Stimulated activated CD8-positive, alpha-beta memory T cell treated with anti-CD3 and anti-CD28 coated beads, Interleukin-4, amount 100 ng/mL, for 24 hours (primary cell): ENCODE data around the gene MRPL42.
"Not testable (repeated sequence)": the region's sequence is repeated elsewhere in the genome, so short reads cannot be mapped to it uniquely, and the experiment has no call there.

ENCODE experiments used
- DNase-seq: peaks from one replicate; pipeline ENCODE4 v3.0.0-alpha.2; 2020; ENCODE audit warnings: low read depth

The MRPL42 gene

GRCh38 chr12:93447555-93448290, 19.6 kb upstream of the MRPL42 start:
- no peak for DNase-seq

DNA sequence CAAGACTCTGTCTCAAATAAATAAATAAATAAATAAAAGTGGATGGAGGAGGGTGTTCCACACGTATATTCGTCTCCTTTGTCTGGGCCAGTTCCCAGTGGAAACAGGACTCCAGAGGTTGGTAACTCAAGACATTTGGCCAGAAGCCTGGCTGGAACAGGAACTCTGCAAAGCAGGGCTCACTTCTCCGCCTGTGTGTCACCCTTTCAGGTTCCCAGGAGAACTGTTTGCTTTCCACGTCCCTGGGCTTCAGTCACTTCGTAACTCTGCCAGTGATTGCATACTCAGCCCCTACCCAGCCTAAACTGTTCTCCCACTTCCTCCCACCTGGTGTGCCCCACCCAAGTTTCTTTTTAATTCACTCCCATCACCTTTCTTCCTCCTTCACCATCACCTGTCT, 18.5 kb upstream of the MRPL42 start:
- DNase-seq: no peak

GRCh38 chr12:93449277-93449676, 18.0 kb upstream of the MRPL42 start:
- no peak for DNase-seq

DNA sequence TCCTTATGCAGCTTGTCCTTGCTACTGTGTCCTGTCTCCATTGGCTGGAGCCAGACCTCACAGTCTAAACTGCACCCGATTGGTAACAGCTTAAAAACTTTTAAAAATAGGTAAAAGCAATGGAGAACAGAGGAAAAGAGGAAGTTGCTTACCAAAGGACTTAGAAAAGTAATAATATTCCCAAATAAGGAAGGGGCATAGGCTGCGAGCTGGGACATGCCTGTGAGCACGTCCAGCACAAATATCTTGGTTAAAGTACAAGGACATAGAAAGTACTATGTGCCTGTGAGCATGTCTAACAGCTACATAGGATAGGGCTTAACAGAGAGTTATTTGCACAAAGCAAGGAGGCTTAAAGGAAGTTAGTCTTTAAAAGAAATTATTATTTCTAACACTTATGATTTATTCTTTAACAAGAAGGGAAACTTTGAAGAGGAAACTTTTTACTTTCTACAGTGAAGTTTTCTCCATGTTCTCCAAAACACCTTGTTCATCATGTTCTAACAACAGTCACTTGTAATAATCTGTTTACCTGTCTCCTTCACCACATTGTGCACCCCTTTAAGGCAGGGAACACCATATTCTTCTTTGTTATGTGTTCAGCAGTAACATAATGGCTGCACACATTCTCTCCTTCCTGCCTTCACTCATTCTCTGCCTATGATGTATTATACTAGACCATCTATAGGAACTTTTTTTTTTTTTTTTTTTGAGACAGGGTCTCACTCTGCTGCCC, 15.7 kb upstream of the MRPL42 start:
- DNase-seq: no peak

- no peak for DNase-seq
These were observed 13.7 kb upstream of the MRPL42 start for GRCh38 chr12:93453633-93454032.

DNA sequence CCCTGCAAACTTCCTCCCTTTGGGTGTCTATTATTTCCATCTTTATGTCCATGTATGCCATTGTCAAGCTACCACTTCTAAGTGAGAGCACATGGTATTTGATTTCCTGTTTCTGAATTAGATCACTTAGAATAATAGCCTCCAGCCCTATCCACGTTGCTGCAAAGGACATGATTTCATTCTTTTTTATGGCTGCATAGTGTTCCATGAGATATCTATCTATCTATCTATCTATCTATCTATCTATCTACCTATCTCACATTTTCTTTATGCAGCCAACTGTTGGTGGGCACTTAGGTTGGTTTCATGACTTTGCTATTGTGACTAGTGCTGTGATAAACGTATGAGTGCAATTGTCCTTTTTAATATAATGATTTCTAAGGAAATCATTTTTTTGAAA, 11.2 kb upstream of the MRPL42 start:
- DNase-seq: no peak

DNA sequence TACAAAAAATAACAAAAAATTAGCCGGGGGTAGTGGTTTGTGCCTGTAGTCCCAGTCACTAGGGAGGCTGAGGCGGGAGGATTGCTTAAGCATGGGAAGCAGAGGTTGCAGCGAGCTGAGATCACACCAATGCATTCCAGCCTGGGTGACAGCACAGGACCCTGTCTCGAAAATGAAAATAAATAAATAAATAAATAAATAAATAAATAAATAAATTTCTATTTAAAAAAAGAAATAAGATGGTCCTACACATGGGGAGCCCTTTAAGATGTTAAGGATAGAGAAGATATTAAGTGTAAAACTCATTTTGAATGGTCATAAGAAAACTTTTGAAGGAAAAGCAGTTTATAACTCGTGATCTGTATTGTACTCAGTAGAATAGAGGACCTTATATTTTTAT, 8.2 kb upstream of the MRPL42 start:
- no peak for DNase-seq

GRCh38 chr12:93460003-93460402, 7.3 kb upstream of the MRPL42 start:
- DNase-seq: no peak

GRCh38 chr12:93460902-93461301, 6.4 kb upstream of the MRPL42 start:
- no peak for DNase-seq

DNA sequence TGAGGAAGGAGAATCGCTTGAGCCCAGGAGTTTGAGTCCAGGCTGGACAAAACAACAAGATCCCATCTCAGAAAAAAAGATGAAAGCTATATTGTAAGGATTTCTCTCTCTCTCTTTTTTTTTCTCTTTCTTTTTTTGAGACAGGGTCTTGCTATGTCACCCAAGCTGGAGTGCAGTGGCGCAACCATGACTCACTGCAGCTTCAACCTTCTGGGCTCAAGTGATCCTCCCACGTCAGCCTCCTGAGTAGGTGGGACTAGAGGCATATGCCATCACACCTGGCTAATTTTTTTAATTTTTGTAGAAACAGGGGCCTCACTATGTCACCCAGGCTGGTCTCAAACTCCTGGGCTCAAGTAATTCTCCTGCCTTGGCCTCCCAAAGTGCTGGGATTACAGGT, 5.8 kb upstream of the MRPL42 start:
- no peak for DNase-seq

DNA sequence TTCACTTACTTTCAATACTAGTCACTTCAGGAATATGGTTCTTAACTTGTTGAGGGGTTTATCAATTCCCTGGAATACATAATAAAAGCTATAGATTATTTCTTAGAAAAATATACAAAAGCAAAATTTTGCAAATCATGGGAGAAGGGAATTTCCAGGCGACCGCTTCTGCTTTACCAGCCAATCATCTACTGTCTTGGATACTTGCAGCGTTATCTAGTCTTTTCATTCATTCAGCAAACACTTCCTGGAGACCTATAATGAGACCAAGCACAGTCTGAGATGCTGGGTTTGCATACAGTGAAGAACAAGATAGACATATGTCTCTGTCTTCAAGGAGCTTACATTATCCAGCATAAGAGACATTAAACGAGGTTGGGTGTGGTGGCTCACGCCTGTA, 1.5 kb upstream of the MRPL42 start:
- DNase-seq: no peak

DNA sequence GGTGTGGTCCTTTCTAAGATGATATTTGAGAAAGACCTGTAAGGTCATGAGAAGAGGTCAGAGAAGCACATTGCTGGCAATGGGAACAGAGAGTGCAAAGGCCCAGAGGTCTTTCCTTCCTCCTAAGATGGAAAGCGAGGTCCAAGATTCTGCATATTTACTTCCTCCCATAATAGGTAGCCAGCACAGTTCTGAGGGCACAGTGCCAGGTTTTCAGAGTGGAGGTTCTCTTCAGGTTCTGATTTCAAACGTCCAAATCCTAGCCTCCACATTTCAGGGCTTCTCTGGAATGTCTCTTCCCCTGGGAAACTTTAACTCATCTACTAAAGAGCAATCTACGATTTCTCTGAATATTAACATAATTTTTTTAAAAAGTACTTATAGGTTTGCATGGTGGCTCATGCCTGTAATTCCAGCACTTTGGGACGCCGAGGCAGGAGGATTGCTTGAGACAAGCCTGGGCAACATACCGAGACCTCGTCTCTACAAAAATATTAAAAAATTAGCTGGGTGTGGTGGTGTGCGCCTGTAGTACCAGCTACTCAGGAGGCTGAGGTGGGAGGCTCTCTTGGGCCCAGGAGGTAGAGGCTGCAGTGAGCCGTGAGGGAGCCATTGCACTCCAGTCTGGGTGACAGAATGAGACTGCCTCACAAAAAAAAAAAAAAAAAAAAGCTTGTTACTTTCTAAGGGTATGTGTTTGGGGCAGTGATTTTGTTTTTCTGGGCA, 526 bp upstream of the MRPL42 start:
- peak; percentile 7 for DNase-seq

- no peak for DNase-seq
These were observed 676 bp downstream of the MRPL42 start for GRCh38 chr12:93468008-93468371.

GRCh38 chr12:93469386-93469785, 2.1 kb downstream of the MRPL42 start:
- no peak for DNase-seq

DNA sequence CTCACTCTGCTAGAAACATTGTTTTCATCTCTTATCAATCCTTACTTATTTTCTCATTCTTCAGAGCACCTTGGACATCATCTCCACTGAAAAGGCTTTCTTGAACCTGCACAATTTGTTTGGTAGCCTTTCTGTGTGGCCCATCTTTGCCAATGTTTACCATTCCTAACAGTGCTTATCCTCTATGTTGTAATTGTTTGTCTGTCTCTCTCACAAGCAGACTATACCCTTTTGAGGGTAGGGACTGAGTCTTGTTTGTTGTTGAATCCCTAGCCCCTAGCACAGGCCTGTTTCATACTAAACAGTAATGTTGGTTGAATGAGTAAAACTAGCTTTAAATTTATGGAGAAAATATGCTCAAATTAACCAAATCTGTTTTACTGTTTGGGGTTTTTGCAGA, 9.2 kb downstream of the MRPL42 start:
- DNase-seq: no peak

- no peak for DNase-seq
These were observed 15.4 kb downstream of the MRPL42 start for GRCh38 chr12:93482721-93483120.

DNA sequence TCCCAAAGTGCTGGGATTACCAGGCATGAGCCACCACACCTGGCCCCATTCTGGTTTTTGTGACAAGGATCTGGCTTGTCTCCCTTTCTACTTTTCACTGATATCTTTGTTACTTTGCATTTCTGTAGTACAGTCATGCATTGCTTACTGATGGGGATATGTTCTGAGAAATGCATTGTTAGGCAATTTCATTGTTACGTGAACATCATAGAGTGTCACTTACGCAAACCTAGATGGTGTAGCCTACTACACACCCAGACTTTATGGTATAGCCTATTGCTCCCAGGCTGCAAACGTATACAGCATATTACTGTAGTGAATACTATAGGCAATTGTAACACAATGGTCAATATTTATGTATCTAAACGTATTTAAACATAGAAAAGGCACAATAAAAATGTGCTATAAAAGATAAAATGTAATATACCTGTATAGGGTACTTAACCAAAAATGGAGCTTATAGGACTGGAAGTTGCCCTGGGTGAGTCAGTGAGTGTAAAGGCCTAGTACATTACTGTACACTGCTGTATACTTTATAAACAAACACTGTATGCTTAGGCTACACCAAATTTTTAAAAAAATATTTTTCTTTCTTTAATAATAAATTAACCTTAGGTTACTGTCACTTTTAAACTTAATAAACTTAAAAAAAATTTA, 16.0 kb downstream of the MRPL42 start:
- no peak for DNase-seq

GRCh38 chr12:93484315-93484981, 17.1 kb downstream of the MRPL42 start:
- no peak for DNase-seq

GRCh38 chr12:93492808-93493207, 25.5 kb downstream of the MRPL42 start:
- DNase-seq: not testable (repeated sequence)

- no peak for DNase-seq
These were observed 26.8 kb downstream of the MRPL42 start for GRCh38 chr12:93494096-93494495.

GRCh38 chr12:93497456-93497855, 30.1 kb downstream of the MRPL42 start:
- no peak for DNase-seq

- not testable (repeated sequence) for DNase-seq
These were observed 31.5 kb downstream of the MRPL42 start for GRCh38 chr12:93498813-93499212.
